Measurements from ENCODE around the gene MATCAP1. TPM values are rescaled to one million over a fixed set of nuclear protein-coding genes. Genes with fewer than 3 reads are reported as not detected.

The MATCAP1 gene
- total RNA-seq, 2 experiments from 2014 or later = 9.7 to 10.6 TPM

GRCh38 chr16:67186550-67186950 lies 2.8 kb upstream of the MATCAP1 start:
- POLR2A ChIA-PET = interaction anchor here (5.2 kb wide), 1 partner anchor 25 kb away, joined by 51 read pairs; the partner anchor contains the start of genes FBXL8 and TRADD
- no peaks in the 10 kb centered on the region for H3K36me3 ChIP-seq (ENCODE audit: insufficient read depth, low read length)
- H3K27ac Mint-ChIP-seq = no peak overlapping the region

GRCh38 chr16:67185651-67186134 lies 1.9 kb upstream of the MATCAP1 start:
- Mint-ChIP-seq H3K4me3 (peak overlapping the region; percentile 94), H3K4me1 (ENCODE audit: low read depth) (peaks cover 13% of the 10 kb centered on the region), H3K27ac (peak overlapping the region; percentile 90), H3K27me3 (no peaks in the 10 kb centered on the region), H3K9me3 (no peaks in the 10 kb centered on the region), H3K36me3 (ENCODE audit: low read depth) (no peaks in the 10 kb centered on the region)
- Histone ChIP-seq H3K27ac (ENCODE audit: low read depth in 1 of 2, low read length in 2 of 2) (no peak overlapping the region), H3K4me3 (ENCODE audit: low read length) (peak overlapping the region; percentile 86), H3K4me1 (ENCODE audit: insufficient read depth, low read length) (peaks cover 26% of the 10 kb centered on the region), H3K27me3 (ENCODE audit: control insufficient read depth in 1 of 2, insufficient read depth in 2 of 2, low read length in 2 of 2) (no peaks in the 10 kb centered on the region), H3K9me3 (ENCODE audit: control insufficient read depth in 1 of 2, insufficient read depth in 1 of 2, low read length in 2 of 2) (no peaks in the 10 kb centered on the region), H3K36me3 (ENCODE audit: insufficient read depth, low read length) (no peaks in the 10 kb centered on the region)
- intact Hi-C loops (cut with DNase I, micrococcal nuclease) = loop anchor here (1.0 to 10.0 kb wide), 6 partner anchors 30 to 239 kb away; no protein-coding TSS in a partner anchor
- POLR2A ChIA-PET = interaction anchor here (1.0 to 5.2 kb wide), 6 partner anchors 19 to 185 kb away, joined by 3 to 51 read pairs (median 6); partner anchors contain the start of genes FBXL8, TMEM208 and TRADD
- CTCF ChIA-PET = interaction anchor here (0.9 to 2.5 kb wide), 12 partner anchors 8 to 232 kb away, joined by 3 to 20 read pairs (median 6); partner anchors contain the start of genes FBXL8, TMEM208 and TRADD
- TF ChIP-seq CTCF (IDR thresholded peaks at IDR 0.05) = peak; percentile 41
- DNase-seq (no peak), ATAC-seq (ENCODE audit: poor library complexity) (no peak)

More at GRCh38 chr16:67186550-67186950, 2.8 kb upstream of the MATCAP1 start:
- TF ChIP-seq CTCF (IDR thresholded peaks at IDR 0.05) = no peak
- Mint-ChIP-seq H3K4me1 (ENCODE audit: low read depth) (peaks cover 17% of the 10 kb centered on the region), H3K27me3 (no peaks in the 10 kb centered on the region), H3K9me3 (no peaks in the 10 kb centered on the region), H3K36me3 (ENCODE audit: low read depth) (no peaks in the 10 kb centered on the region), H3K4me3 (peak overlapping the region; percentile 34)
- Histone ChIP-seq H3K27me3 (ENCODE audit: control insufficient read depth in 1 of 2, insufficient read depth in 2 of 2, low read length in 2 of 2) (no peaks in the 10 kb centered on the region), H3K27ac (ENCODE audit: low read depth in 1 of 2, low read length in 2 of 2) (no peak overlapping the region), H3K9me3 (ENCODE audit: control insufficient read depth in 1 of 2, insufficient read depth in 1 of 2, low read length in 2 of 2) (no peaks in the 10 kb centered on the region), H3K4me3 (ENCODE audit: low read length) (no peak overlapping the region), H3K4me1 (ENCODE audit: insufficient read depth, low read length) (peaks cover 29% of the 10 kb centered on the region)
- ATAC-seq (ENCODE audit: poor library complexity) (no peak), DNase-seq (no peak)
- CTCF ChIA-PET = interaction anchor here (1.9 kb wide), 1 partner anchor 29 kb away, joined by 6 read pairs; no protein-coding TSS in a partner anchor
- intact Hi-C loops (cut with DNase I, micrococcal nuclease) = loop anchor here (5.0 to 10.0 kb wide), 2 partner anchors 169 to 172 kb away; no protein-coding TSS in a partner anchor

GRCh38 chr16:67184995-67185650 lies 1.4 kb upstream of the MATCAP1 start:
- peak overlapping the region; percentile 86 for H3K4me3 ChIP-seq (ENCODE audit: low read length)
- no peak overlapping the region for H3K27ac ChIP-seq (ENCODE audit: low read depth in 1 of 2, low read length in 2 of 2)
- ATAC-seq (ENCODE audit: poor library complexity) (no peak), DNase-seq (peak; percentile 70 to 89 (median 79))
- H3K4me1 ChIP-seq (ENCODE audit: insufficient read depth, low read length) = peaks cover 26% of the 10 kb centered on the region
- Mint-ChIP-seq H3K9me3 (no peaks in the 10 kb centered on the region), H3K4me1 (ENCODE audit: low read depth) (peaks cover 13% of the 10 kb centered on the region), H3K27ac (peak overlapping the region; percentile 90), H3K4me3 (peak overlapping the region; percentile 94), H3K36me3 (ENCODE audit: low read depth) (no peaks in the 10 kb centered on the region), H3K27me3 (no peaks in the 10 kb centered on the region)
- H3K9me3 ChIP-seq (ENCODE audit: control insufficient read depth in 1 of 2, insufficient read depth in 1 of 2, low read length in 2 of 2) = no peaks in the 10 kb centered on the region
- peak; percentile 71 for TF ChIP-seq CTCF (IDR thresholded peaks at IDR 0.05)
- ChIA-PET CTCF (interaction anchor here (0.6 to 2.5 kb wide), 19 partner anchors 8 to 236 kb away, joined by 3 to 20 read pairs (median 5); partner anchors contain the start of genes B3GNT9, FBXL8, TMEM208 and TRADD), POLR2A (interaction anchor here (0.6 to 5.2 kb wide), 10 partner anchors 8 to 314 kb away, joined by 3 to 51 read pairs (median 5); partner anchors contain the start of genes E2F4, FBXL8, TMEM208 and TRADD)
- no peaks in the 10 kb centered on the region for H3K36me3 ChIP-seq (ENCODE audit: insufficient read depth, low read length)
- intact Hi-C loops (cut with DNase I, micrococcal nuclease) = loop anchor here (1.0 to 10.0 kb wide), 7 partner anchors 30 to 238 kb away; partner anchors contain the start of gene PHAF1 (in 1 of the 2)
- no peaks in the 10 kb centered on the region for H3K27me3 ChIP-seq (ENCODE audit: control insufficient read depth in 1 of 2, insufficient read depth in 2 of 2, low read length in 2 of 2)

Measured in CD4-positive, alpha-beta T cell (primary cell).